DMS53 treated with DMSO at 0.1 percent for 48 hours (cell line): ENCODE results near the gene MAGEC2.

Experiments
- DNase-seq: peaks from one replicate; lab custom pipeline; 2025; ENCODE audit not compliant: unreplicated experiment; lab: John Stamatoyannopoulos, UW

MAGEC2 gene

GRCh38 chrX:142204522-142205433 lies at the start of gene MAGEC2:
Gene MAGEC2, minus strand, starts transcription at chrX:142205290. Its CDS starts 1,303 bp downstream, at chrX:142203987.
- DNase-seq: no peak

GRCh38 chrX:142251680-142252079 lies 46.6 kb upstream of the MAGEC2 start:
- no peak for DNase-seq

GRCh38 chrX:142251202-142251601 lies 46.1 kb upstream of the MAGEC2 start:
- no peak for DNase-seq

GRCh38 chrX:142250502-142250901 lies 45.4 kb upstream of the MAGEC2 start:
- peak; percentile 1 for DNase-seq

- DNase-seq: no peak
Observed at GRCh38 chrX:142249721-142250120, 44.6 kb upstream of the MAGEC2 start.

- DNase-seq: no peak
Observed at GRCh38 chrX:142244568-142244967, 39.5 kb upstream of the MAGEC2 start.

- DNase-seq: no peak
Observed at GRCh38 chrX:142238536-142238935, 33.4 kb upstream of the MAGEC2 start.

- DNase-seq: no peak
Observed at GRCh38 chrX:142233400-142233799, 28.3 kb upstream of the MAGEC2 start.

GRCh38 chrX:142214081-142214480 lies 9.0 kb upstream of the MAGEC2 start:
- no peak for DNase-seq

- DNase-seq: no peak
Observed at GRCh38 chrX:142201113-142201512, 4.0 kb downstream of the MAGEC2 start.

GRCh38 chrX:142186103-142186502 lies 19.0 kb downstream of the MAGEC2 start:
- peak; percentile 3 for DNase-seq

GRCh38 chrX:142184756-142185602 lies 20.1 kb downstream of the MAGEC2 start:
- no peak for DNase-seq

GRCh38 chrX:142156567-142156966 lies 48.5 kb downstream of the MAGEC2 start:
- no peak for DNase-seq
